K562 (cell line): Measurements from ENCODE around the gene UBL7. TPM values are rescaled to one million over a fixed set of nuclear protein-coding genes. Genes with fewer than 3 reads are reported as not detected.

Source experiments
- ATAC-seq: fragments of 200-7000 bp; cut with Tn5 transposase; 3 replicates; pipeline ENCODE4 v1.9.1; 2020; ENCODE audit warnings: moderate library complexity
- BruUV-seq: library from RNA; stranded (reverse); fragments of 400-500 nt; replicated peaks from 2 replicates; lab custom pipeline; 2021; lab: Mats Ljungman, UMichigan
- CTCF ChIA-PET: fragments of 300-600 bp; formaldehyde crosslinking; extraction: SDS; loops from one replicate; lab custom pipeline; 2021; ENCODE audit warnings: low intra/inter-chr PET ratio; lab: Yijun Ruan, JAX
- POLR2A ChIA-PET: fragments of 300-600, 350-650 bp; sonication (Branson Sonifier 250); formaldehyde crosslinking; extraction: SDS; loops from one replicate; lab custom pipeline; 2021; ENCODE audit warnings: antibody characterized with exemption, inconsistent platforms; lab: Yijun Ruan, JAX
- DNase-seq, 4 experiments: peaks; one replicate each; pipeline versions ENCODE4 v3.0.0 to v3.0.0-alpha.2; 2011 to 2018; ENCODE audit warnings: low spot score in 3 of 4, mixed read lengths in 3 of 4; ENCODE audit errors: extremely low read depth in 1 of 4
- FAIRE-seq: peaks from 2 replicates; lab custom pipeline; 2011; peaks lifted over from hg19 to GRCh38; lab: Jason Lieb, UNC
- H2AFZ ChIP-seq: 2 replicates; pipeline ENCODE4 v1.6.0; 2011; ENCODE audit warnings: low read depth, low read length, control low read depth, inconsistent platforms
- H3K27ac ChIP-seq: fragments of 200-600 bp; 3 replicates; pipeline ENCODE4 v1.8.0; 2011; ENCODE audit warnings: low read depth, mild to moderate bottlenecking, control low read depth, inconsistent platforms, low read length, moderate library complexity, mixed read lengths; ENCODE audit errors: extremely low read depth
- H3K27me3 ChIP-seq, 2 experiments: fragments of 300-600 bp in 1 of 2; 2 replicates in 1 of 2; 3 replicates in 1 of 2; pipeline versions ENCODE4 v1.6.0 to v1.8.0; 2011; ENCODE audit warnings: inconsistent platforms in 2 of 2, low read length in 2 of 2, mild to moderate bottlenecking in 1 of 2, mixed read lengths in 1 of 2, moderate library complexity in 1 of 2; ENCODE audit not compliant: control insufficient read depth in 2 of 2, insufficient read depth in 2 of 2
- H3K36me3 ChIP-seq: fragments of 300-600 bp; 3 replicates; pipeline ENCODE4 v1.8.0; 2011; ENCODE audit warnings: mild to moderate bottlenecking, low read length, inconsistent platforms; ENCODE audit not compliant: control insufficient read depth, insufficient read depth
- H3K4me1 ChIP-seq, 2 experiments: fragments of 200-600 bp in 1 of 2; replicated peaks in 1 of 2; 2 replicates in 1 of 2; 3 replicates in 1 of 2; pipeline versions ENCODE4 v1.5.1 to v1.8.0; 2011; ENCODE audit warnings: inconsistent platforms in 2 of 2, low read length in 2 of 2, mild to moderate bottlenecking in 1 of 2, mixed read lengths in 1 of 2, moderate library complexity in 1 of 2; ENCODE audit not compliant: control insufficient read depth in 2 of 2, insufficient read depth in 2 of 2
- H3K4me2 ChIP-seq: 2 replicates; pipeline ENCODE4 v1.6.1; 2011; ENCODE audit warnings: low read length, control low read depth, inconsistent platforms, mixed read lengths; ENCODE audit not compliant: insufficient read depth
- H3K4me3 ChIP-seq: fragments of 200-600 bp; sonication (generic), shearing (Covaris generic); 2 replicates; pipeline ENCODE4 v1.5.1; 2016; ENCODE audit warnings: control low read depth, inconsistent platforms
- H3K79me2 ChIP-seq: fragments of 200-600 bp; 3 replicates; pipeline ENCODE4 v1.8.0; 2011; ENCODE audit warnings: low read length, inconsistent platforms; ENCODE audit not compliant: control insufficient read depth, insufficient read depth
- H3K9ac ChIP-seq, 2 experiments: 2 replicates each; pipeline versions ENCODE4 v1.6.0 to v1.6.1; 2011; ENCODE audit warnings: low read depth in 2 of 2, low read length in 2 of 2, control low read depth in 1 of 2, inconsistent platforms in 1 of 2, mild to moderate bottlenecking in 1 of 2, mixed read lengths in 1 of 2; ENCODE audit not compliant: insufficient read depth in 1 of 2
- H3K9me1 ChIP-seq: one replicate; pipeline ENCODE4 v1.6.0; 2011; ENCODE audit warnings: inconsistent platforms, mild to moderate bottlenecking, low read length, moderate library complexity; ENCODE audit not compliant: control insufficient read depth, insufficient read depth
- H3K9me3 ChIP-seq: replicated peaks from 2 replicates; pipeline ENCODE4 v1.5.1; 2011; ENCODE audit warnings: low read depth, low read length, inconsistent platforms; ENCODE audit not compliant: control insufficient read depth, insufficient read depth
- H4K20me1 ChIP-seq: replicated peaks from 2 replicates; pipeline ENCODE4 v1.6.1; 2011; ENCODE audit warnings: low read length, inconsistent platforms, mixed read lengths; ENCODE audit not compliant: control insufficient read depth, insufficient read depth
- CEBPG ChIP-seq, 3 experiments: fragments of 200-800 bp in 1 of 3; sonication (Bioruptor generic) in 1 of 3; sonication (generic) in 1 of 3; formaldehyde crosslinking in 1 of 3; IDR thresholded peaks in 2 of 3; conservative IDR thresholded peaks in 1 of 3; 2 replicates each; pipeline versions ENCODE4 v1.6.1 to v1.8.0; 2016 to 2022; ENCODE audit warnings: missing compliant biosample characterization in 2 of 3, missing genetic modification characterization in 2 of 3, mild to moderate bottlenecking in 1 of 3, missing genetic modification reagents in 1 of 3
- FOXK1 ChIP-seq: sonication (generic); formaldehyde crosslinking; IDR thresholded peaks from 2 replicates; pipeline ENCODE4 v1.8.0; 2022; ENCODE audit warnings: missing genetic modification reagents, mild to moderate bottlenecking, borderline replicate concordance
- HIVEP1 ChIP-seq: fragments of 250-450 bp; sonication (Bioruptor Pico); IDR thresholded peaks from 2 replicates; pipeline ENCODE4 v1.4.0; 2020; ENCODE audit warnings: mild to moderate bottlenecking
- PYGO2 ChIP-seq: fragments of 450-650 bp; IDR thresholded peaks from 2 replicates; pipeline ENCODE4 v1.6.1; 2016; ENCODE audit warnings: mild to moderate bottlenecking, missing genetic modification characterization, moderate library complexity, missing compliant biosample characterization
- SIRT6 ChIP-seq: IDR thresholded peaks from one replicate; pipeline ENCODE4 v1.6.1; 2012; ENCODE audit warnings: low read depth, mild to moderate bottlenecking, control low read depth, inconsistent platforms, low read length, moderate library complexity
- ZBTB1 ChIP-seq: sonication (generic); formaldehyde crosslinking; IDR thresholded peaks from 2 replicates; pipeline ENCODE4 v1.8.1; 2023; ENCODE audit warnings: missing genetic modification reagents, low read depth, mild to moderate bottlenecking, borderline replicate concordance
- ZNF347 ChIP-seq: fragments of 450-650 bp; formaldehyde crosslinking; IDR thresholded peaks from 2 replicates; pipeline ENCODE4 v1.4.0; 2020; ENCODE audit warnings: low read depth, mild to moderate bottlenecking, moderate library complexity
- WGBS: fragments of 100-300 bp; shearing (Covaris generic); methylation state at CpG from one replicate; pipeline ENCODE4 v1.1.6; 2016; ENCODE audit warnings: low coverage, mixed read lengths; ENCODE audit not compliant: insufficient coverage; ENCODE audit errors: missing lambda C conversion rate; 5-methylcytosine and 5-hydroxymethylcytosine counted together
- in situ Hi-C: fragments of 300-500 bp; cut with MboI; formaldehyde crosslinking; loops from 4 replicates; pipeline ENCODE4 v1.15.0; 2018; ENCODE audit warnings: inconsistent platforms, mixed read lengths
- intact Hi-C: fragments of 100-400 bp; cut with micrococcal nuclease; formaldehyde crosslinking; loops from 2 replicates; pipeline ENCODE4 v1.14.2; 2022
- polyA plus RNA-seq, 8 experiments: library from polyadenylated mRNA; depleted of rRNA in 4 of 8; stranded (reverse) in 5 of 8; unstranded in 3 of 8; fragments of >200 nt; fragmentation: Nextera tagmentation in 2 of 8; fragmentation: Illumina TruSeq in 1 of 8; extraction: Ambion mirVana in 2 of 8; extraction: Trizol in 1 of 8; gene quantifications; 2 replicates each; pipeline versions ENCODE4 v1.2.1 to v1.2.3, GENCODE V29; 2011 to 2014; ENCODE audit warnings: inconsistent platforms in 1 of 8, missing spikeins in 1 of 8
- total RNA-seq, 7 experiments: library from RNA; depleted of rRNA in 6 of 7; stranded (reverse); fragments of >200 nt in 6 of 7; fragmentation: Illumina TruSeq in 2 of 7; extraction: Trizol in 2 of 7; gene quantifications; 2 replicates each; pipeline versions ENCODE4 v1.2.1 to v1.2.3, GENCODE V29; 2011 to 2021; ENCODE audit warnings: low replicate concordance in 1 of 7
- TF ChIP-seq, protein P1 (sequence below): fragments of 250-450 bp; sonication (Bioruptor Pico); IDR thresholded peaks from 2 replicates; pipeline ENCODE4 v1.4.0; 2020

The UBL7 gene
- total and polyA plus RNA-seq, 9 of the 15 experiments (the other 6 are each of a cell fraction or from before 2014, with no cell fraction given): 19.2 to 63.4 (median 44.9) TPM

DNA sequence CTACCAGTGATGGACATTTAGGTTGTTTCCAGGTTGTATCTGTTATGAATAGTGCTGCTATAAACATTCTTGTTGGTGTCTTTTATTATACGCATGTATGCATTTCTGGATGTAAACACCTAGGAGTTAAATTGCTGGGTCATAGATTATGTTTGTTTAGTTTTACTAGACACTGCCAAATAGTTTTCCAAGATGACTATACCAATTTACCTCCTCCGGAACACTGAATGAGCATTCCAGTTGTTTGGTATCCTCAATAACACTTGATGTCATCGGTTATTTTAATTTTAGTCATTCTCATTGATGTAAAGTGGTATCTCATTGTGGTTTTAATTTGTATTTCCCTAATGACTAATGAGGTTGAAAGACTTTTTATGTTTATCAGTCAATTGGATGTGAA is 43.5 kb upstream of the UBL7 start:
- 80% methylated on average over 3 of the region's 3 CpGs for WGBS
- FAIRE-seq (no peak), ATAC-seq (no peak), DNase-seq (no peak)
- ChIA-PET CTCF (no interaction called here), POLR2A (interaction anchor here (0.7 kb wide), 1 partner anchor 621 kb away, joined by 3 read pairs; no protein-coding TSS in a partner anchor)
- H3K9me3 ChIP-seq: no peaks in the 10 kb centered on the region
- no TSS peak for BruUV-seq
- H3K4me2 ChIP-seq: no peak overlapping the region
- H3K4me1 ChIP-seq: no peaks in the 10 kb centered on the region; a peak in 1 of 5 replicates
- H3K79me2 ChIP-seq: no peaks in the 10 kb centered on the region
- no peak overlapping the region for H3K9ac ChIP-seq
- H3K27me3 ChIP-seq: no peaks in the 10 kb centered on the region
- in situ Hi-C loops (no loop called here), intact Hi-C loops (no loop called here)
- TF ChIP-seq CEBPG (CRISPR knock-in tag; IDR thresholded peaks at IDR 0.05) (no peak), CEBPG (tag; conservative IDR thresholded peaks at IDR 0.05 in 1 of 2, IDR thresholded peaks at IDR 0.05 in 1 of 2) (no peak), ZNF347 (CRISPR knock-in tag) (no peak), ZBTB1 (no peak), PYGO2 (tag) (no peak)
- H3K36me3 ChIP-seq: 0 out of 3 replicates have a peak, but pooled peaks cover 2% of the 10 kb centered on the region
- H3K9me1 ChIP-seq: no peaks in the 10 kb centered on the region
- H4K20me1 ChIP-seq: no peaks in the 10 kb centered on the region
- H2AFZ ChIP-seq: no peak overlapping the region
- no peak overlapping the region for H3K4me3 ChIP-seq
- no peak overlapping the region for H3K27ac ChIP-seq

DNA sequence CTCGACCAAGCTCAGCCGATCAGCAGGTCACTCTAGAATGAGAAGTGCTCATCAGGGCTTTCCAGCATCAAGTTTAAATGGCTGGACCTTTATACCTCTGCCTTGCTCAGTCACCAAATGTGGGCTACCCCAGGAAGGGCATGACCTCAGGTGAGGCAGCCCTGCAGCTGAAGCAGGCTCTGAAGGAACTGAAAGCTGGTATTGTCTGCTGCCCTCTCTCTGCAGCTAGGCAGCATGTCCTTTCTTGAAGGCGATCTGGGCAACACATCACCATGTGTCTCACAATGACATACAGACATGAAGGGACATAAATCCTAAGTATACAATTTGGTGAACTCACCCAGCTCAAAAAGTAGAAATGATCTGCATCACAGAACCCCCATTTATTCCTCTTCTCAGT is 41.3 kb upstream of the UBL7 start:
- 29% methylated on average over 3 of the region's 3 CpGs for WGBS
- Histone ChIP-seq H3K4me3 (no peak overlapping the region), H3K4me2 (no peak overlapping the region), H3K9me3 (no peaks in the 10 kb centered on the region), H3K9me1 (no peaks in the 10 kb centered on the region), H3K9ac (no peak overlapping the region), H2AFZ (no peak overlapping the region), H4K20me1 (no peaks in the 10 kb centered on the region), H3K36me3 (0 out of 3 replicates have a peak, but pooled peaks cover 4% of the 10 kb centered on the region), H3K79me2 (no peaks in the 10 kb centered on the region), H3K4me1 (no peaks in the 10 kb centered on the region; a peak in 1 of 5 replicates), H3K27me3 (no peaks in the 10 kb centered on the region), H3K27ac (no peak overlapping the region)
- intact Hi-C loops: no loop called here
- POLR2A ChIA-PET: interaction anchor here (0.5 to 1.0 kb wide), 2 partner anchors 9 to 74 kb away, joined by 3 to 5 read pairs; no protein-coding TSS in a partner anchor
- no TSS peak for BruUV-seq
- no peak for ATAC-seq
- CTCF ChIA-PET: no interaction called here
- FAIRE-seq: no peak
- DNase-seq: no peak
- in situ Hi-C loops: no loop called here
- TF ChIP-seq FOXK1 (CRISPR knock-in tag) (no peak), SIRT6 (no peak), HIVEP1 (no peak)
- TF ChIP-seq, protein P1, sequence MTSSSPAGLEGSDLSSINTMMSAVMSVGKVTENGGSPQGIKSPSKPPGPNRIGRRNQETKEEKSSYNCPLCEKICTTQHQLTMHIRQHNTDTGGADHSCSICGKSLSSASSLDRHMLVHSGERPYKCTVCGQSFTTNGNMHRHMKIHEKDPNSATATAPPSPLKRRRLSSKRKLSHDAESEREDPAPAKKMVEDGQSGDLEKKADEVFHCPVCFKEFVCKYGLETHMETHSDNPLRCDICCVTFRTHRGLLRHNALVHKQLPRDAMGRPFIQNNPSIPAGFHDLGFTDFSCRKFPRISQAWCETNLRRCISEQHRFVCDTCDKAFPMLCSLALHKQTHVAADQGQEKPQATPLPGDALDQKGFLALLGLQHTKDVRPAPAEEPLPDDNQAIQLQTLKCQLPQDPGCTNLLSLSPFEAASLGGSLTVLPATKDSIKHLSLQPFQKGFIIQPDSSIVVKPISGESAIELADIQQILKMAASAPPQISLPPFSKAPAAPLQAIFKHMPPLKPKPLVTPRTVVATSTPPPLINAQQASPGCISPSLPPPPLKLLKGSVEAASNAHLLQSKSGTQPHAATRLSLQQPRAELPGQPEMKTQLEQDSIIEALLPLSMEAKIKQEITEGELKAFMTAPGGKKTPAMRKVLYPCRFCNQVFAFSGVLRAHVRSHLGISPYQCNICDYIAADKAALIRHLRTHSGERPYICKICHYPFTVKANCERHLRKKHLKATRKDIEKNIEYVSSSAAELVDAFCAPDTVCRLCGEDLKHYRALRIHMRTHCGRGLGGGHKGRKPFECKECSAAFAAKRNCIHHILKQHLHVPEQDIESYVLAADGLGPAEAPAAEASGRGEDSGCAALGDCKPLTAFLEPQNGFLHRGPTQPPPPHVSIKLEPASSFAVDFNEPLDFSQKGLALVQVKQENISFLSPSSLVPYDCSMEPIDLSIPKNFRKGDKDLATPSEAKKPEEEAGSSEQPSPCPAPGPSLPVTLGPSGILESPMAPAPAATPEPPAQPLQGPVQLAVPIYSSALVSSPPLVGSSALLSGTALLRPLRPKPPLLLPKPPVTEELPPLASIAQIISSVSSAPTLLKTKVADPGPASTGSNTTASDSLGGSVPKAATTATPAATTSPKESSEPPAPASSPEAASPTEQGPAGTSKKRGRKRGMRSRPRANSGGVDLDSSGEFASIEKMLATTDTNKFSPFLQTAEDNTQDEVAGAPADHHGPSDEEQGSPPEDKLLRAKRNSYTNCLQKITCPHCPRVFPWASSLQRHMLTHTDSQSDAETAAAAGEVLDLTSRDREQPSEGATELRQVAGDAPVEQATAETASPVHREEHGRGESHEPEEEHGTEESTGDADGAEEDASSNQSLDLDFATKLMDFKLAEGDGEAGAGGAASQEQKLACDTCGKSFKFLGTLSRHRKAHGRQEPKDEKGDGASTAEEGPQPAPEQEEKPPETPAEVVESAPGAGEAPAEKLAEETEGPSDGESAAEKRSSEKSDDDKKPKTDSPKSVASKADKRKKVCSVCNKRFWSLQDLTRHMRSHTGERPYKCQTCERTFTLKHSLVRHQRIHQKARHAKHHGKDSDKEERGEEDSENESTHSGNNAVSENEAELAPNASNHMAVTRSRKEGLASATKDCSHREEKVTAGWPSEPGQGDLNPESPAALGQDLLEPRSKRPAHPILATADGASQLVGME (CRISPR knock-in tag): no peak
